ENCODE data around the gene EFS. TPM values are rescaled to one million over a fixed set of nuclear protein-coding genes. Genes with fewer than 3 reads are reported as not detected.

The EFS gene
- total and polyA plus RNA-seq, 2 experiments from 2014 or later: 16.7 to 36.6 TPM

- no peaks in the 10 kb centered on the region for H3K4me1 ChIP-seq (ENCODE audit: low read depth)
- H3K36me3 ChIP-seq: peaks cover 12% of the 10 kb centered on the region
- no peak within 1 kb of the TSS for H3K4me3 ChIP-seq
- H3K27me3 ChIP-seq: no peaks in the 10 kb centered on the region
- no peak for TF ChIP-seq CTCF (IDR thresholded peaks at IDR 0.05; ENCODE audit: low read depth, low read length)
- H3K9me3 ChIP-seq (ENCODE audit: low read depth): no peaks in the 10 kb centered on the region
- peak within 1 kb of the TSS; percentile 86 for H3K27ac ChIP-seq
- peak; percentile 33 to 67 for DNase-seq (ENCODE audit: low read depth in 1 of 2, low spot score in 1 of 2)
Measured at GRCh38 chr14:23376482-23377197, 11.7 kb upstream of the EFS start, which contains the start of gene CMTM5. CMTM5 (plus strand) TSS chr14:23377046; CDS start chr14:23377252, 206 bp downstream.

GRCh38 chr14:23375527-23376251 lies 10.7 kb upstream of the EFS start:
- Histone ChIP-seq H3K36me3 (peaks cover 2% of the 10 kb centered on the region), H3K27me3 (no peaks in the 10 kb centered on the region), H3K9me3 (ENCODE audit: low read depth) (no peaks in the 10 kb centered on the region), H3K4me3 (no peak overlapping the region), H3K27ac (peak overlapping the region; percentile 86), H3K4me1 (ENCODE audit: low read depth) (no peaks in the 10 kb centered on the region)
- peak in 1 of 2 donors; percentile 49 for DNase-seq (ENCODE audit: low read depth in 1 of 2, low spot score in 1 of 2)
- TF ChIP-seq CTCF (IDR thresholded peaks at IDR 0.05; ENCODE audit: low read depth, low read length): no peak

- Histone ChIP-seq H3K4me3 (no peak overlapping the region), H3K27me3 (no peaks in the 10 kb centered on the region), H3K4me1 (ENCODE audit: low read depth) (no peaks in the 10 kb centered on the region), H3K36me3 (no peaks in the 10 kb centered on the region), H3K27ac (no peak overlapping the region), H3K9me3 (ENCODE audit: low read depth) (no peaks in the 10 kb centered on the region)
- DNase-seq (ENCODE audit: low read depth in 1 of 2, low spot score in 1 of 2): no peak
- no peak for TF ChIP-seq CTCF (IDR thresholded peaks at IDR 0.05; ENCODE audit: low read depth, low read length)
Measured at GRCh38 chr14:23373041-23373440, 8.1 kb upstream of the EFS start.

- Histone ChIP-seq H3K4me3 (no peak within 1 kb of the TSS), H3K27me3 (no peaks in the 10 kb centered on the region), H3K36me3 (no peaks in the 10 kb centered on the region), H3K27ac (no peak within 1 kb of the TSS), H3K4me1 (ENCODE audit: low read depth) (no peaks in the 10 kb centered on the region), H3K9me3 (ENCODE audit: low read depth) (no peaks in the 10 kb centered on the region)
- no peak for DNase-seq (ENCODE audit: low read depth in 1 of 2, low spot score in 1 of 2)
- TF ChIP-seq CTCF (IDR thresholded peaks at IDR 0.05; ENCODE audit: low read depth, low read length): no peak
Measured at GRCh38 chr14:23372509-23372908, 7.5 kb upstream of the EFS start, which contains the start of gene IL25. IL25 (plus strand) TSS chr14:23372809.

- H3K4me3 ChIP-seq: no peak overlapping the region
- H3K9me3 ChIP-seq (ENCODE audit: low read depth): no peaks in the 10 kb centered on the region
- no peaks in the 10 kb centered on the region for H3K27me3 ChIP-seq
- TF ChIP-seq CTCF (IDR thresholded peaks at IDR 0.05; ENCODE audit: low read depth, low read length): no peak
- no peak overlapping the region for H3K27ac ChIP-seq
- H3K4me1 ChIP-seq (ENCODE audit: low read depth): peaks cover 2% of the 10 kb centered on the region
- no peaks in the 10 kb centered on the region for H3K36me3 ChIP-seq
- no peak for DNase-seq (ENCODE audit: low read depth in 1 of 2, low spot score in 1 of 2)
Measured at GRCh38 chr14:23371865-23372264, 6.9 kb upstream of the EFS start.
